CD4-positive, alpha-beta T cell treated with Interleukin-10 for 1 hour (primary cell): ENCODE measurements around the gene EIF1B.
A peak's percentile ranks its signal among the peaks of the same experiment; 100 is the strongest.

ENCODE experiments used
- DNase-seq: peaks from one replicate; pipeline ENCODE4 v3.0.0-alpha.2; 2020

Gene EIF1B

DNA sequence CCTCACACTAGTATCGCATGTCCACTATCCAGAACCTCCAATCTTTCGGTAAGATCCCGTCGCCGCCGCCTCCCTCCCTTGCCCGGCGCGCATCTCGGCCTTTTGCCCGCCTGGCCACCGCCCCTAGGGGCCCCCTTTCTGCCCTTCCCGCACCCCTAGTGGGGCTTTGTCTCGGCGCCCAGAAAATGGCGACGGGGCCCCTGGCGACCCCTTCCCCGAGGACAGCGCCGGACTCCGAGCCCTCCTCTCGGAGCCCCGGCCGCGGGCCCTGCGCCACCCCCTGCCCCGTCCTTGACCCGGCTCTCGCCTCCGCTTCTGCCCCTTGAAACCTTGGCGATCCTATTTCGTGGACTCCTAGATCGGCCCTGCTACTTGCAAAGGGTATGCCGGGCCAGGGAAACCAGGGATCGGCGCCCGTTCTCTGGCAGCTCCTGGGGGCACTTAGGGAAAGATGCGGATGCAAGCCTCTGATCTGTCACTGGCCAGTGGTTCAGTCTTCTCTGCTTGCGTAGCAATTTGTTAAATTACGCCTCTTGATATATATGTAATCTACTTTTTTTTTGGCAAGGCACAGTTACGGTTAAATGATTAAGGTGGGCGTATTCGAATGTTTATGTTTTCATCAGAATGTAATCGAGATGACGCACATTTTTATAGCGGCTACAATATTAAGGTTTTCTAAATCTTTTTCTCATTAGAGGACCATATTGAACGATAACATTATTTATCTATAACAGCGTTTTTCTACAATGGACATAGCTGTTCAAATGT lies 603 bp downstream of the EIF1B start:
- DNase-seq: peak; percentile 41

DNA sequence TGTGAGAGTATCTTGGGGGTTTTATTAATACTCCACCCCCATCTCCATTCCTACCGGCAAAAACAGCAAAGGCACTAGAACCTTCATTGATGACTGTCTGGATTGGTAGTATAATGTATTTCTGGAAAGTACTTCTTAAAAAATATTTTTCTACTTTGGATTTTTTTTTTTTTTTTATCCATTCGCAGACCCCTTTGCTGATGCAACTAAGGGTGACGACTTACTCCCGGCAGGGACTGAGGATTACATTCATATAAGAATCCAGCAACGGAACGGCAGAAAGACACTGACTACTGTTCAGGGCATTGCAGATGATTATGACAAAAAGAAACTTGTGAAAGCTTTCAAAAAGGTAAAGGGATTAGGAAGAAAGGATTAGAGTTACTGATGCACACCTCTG lies 1.2 kb downstream of the EIF1B start:
- no peak for DNase-seq

DNA sequence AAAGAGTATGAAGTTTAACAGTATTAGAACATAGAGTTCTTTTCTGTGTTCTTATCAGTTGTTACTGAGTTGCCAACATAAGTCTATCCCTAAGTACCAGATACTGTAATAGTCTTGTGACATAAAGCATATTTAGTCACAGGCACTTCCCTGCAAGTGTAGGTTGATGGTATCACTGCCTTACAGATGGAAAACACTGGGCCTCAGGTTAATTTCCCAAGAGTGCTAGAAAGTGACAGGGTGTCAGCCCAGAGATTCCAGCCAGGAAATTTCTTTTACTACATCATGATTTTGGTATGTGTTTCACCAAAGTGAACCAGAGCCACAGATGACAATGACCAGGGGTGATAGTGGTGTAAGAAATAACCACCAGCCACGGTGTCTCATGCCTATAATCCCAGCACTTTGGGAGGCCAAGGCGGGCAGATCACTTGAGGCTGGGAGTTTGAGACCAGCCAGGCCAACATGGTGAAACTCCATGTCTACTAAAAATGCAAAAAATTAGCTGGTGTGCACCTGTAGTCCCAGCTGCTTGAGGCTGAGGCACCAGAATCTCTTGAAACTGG lies 3.2 kb downstream of the EIF1B start:
- DNase-seq: no peak

DNA sequence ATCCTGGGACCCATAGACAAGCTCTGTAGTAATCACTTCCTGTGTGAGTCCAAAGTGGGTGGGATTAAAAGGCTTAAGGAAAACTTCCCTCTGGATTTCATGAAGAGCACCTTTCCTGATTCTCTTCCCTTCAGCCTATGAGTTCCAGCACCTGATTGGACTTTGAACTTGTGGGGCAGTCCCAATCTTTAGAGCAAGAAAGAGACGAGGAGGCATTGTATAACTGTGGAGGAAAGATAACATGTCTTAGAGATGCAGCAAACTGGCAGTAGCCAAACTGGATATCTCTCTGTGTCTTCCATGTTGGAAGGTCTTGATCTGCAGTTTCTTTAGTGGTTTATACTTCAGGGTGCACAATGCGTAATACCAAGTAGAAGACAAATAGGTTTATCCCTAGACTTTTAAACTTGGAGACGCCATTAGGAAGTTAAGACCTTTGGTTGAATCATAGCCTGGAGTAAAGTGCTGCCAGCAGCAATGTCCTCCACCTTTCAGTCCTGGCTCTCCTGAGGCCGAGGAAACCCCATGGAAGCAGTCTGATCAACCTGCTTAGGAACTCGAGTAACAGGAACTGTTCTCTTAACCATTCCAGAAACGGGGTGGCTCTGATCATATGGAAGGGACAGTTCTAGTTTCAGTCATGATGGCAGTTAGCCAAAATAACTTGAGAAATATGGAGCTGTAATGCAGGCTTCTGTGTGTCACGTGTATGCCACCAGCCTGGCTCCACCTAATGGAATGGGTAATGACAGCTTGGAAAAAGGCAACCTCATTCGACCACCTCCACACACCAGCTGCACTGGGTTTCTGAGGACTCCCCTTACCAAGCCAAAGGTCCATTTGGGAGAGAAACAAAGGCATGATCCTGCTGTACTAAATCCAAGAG lies 4.7 kb downstream of the EIF1B start:
- no peak for DNase-seq

DNA sequence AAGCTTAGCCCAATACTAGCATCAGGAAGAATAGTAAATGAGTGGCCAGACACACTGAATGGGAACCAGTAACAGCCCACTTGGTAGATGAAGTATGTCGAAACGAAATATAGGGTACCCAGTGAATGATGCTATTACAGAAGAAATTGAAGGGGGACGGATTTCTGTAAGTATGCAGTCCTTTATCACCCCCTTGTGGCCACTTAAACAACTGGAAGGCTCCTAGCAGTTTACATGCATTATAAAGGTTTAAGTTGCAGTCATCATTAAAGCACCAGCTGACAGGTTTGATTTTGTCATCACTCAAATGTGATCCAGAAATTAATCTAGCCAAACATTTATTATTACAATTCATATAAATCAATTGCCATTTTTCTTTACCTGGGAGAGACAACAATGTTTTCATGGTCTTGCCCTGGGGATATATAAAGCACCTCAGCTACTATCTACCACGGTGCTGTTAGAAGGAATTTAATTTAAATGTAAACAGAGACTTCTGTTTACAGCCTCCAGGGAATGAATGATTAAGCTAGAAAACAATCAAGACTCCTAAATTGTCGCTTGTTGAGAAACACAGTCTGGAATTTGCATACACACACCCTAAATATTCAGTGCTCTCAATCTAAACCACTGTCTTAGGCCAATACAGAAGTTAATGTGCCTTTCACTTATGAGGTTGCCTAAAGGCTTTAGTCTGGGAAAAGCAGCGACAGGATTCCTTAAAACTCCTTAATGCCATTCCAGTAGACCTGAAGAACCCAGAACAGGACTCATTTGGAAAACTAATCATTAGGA lies 7.8 kb downstream of the EIF1B start:
- peak; percentile 77 for DNase-seq

DNA sequence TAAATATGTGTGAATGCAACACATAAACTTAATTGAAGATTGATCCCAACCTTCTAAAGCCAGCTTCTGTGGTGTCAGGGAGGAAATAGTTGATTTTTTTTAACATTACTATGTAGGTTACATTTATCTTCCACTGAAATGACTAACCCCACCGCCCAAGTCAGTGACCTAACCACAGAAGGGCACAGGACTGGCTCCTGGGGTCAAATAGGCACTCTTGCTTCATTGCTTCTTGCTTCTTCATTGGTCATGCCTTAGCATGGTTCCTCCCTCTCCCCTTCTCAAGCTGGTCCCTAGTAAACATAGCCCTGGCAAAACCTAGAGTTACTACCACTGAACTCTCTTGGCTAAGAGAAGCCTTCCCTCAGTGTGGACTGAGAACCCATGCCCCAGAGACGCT lies 12.3 kb downstream of the EIF1B start:
- DNase-seq: no peak

DNA sequence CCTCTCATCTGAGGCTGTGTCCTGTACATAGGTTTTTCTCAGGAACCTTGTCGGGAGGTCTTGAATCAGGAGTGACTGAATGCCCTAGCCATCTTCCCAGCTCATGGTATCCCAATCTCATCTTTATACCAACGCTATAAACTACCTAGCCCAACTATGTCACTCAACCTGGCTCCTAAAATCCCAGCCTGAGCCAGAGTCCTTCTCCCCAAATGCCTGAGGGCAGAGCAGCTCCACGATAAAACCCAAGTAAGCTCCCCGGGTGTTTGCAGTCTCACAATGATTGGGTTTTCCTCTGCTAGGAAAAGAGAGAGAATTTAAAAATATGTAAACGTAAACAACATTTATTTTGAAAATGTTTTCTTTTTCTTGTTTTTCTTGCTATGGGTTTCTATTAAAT lies 14.4 kb downstream of the EIF1B start:
- DNase-seq: no peak

DNA sequence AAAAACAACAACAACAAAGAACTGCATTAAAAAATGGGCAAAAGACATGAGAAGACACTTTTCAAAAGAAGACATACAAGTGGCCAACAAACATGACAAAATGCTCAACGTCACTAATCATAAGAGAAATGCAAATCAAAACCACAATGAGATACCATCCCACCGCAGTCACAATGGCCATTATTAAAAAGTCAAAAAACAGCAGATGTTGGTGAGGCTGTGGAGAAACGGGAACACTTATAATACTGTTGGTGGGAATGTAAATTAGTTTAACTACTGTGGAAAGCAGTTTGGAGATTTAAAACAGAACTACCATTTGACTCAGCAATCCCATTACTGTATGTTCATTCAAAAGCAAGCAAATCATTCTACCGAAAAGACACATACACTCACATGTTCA lies 15.1 kb downstream of the EIF1B start:
- no peak for DNase-seq

DNA sequence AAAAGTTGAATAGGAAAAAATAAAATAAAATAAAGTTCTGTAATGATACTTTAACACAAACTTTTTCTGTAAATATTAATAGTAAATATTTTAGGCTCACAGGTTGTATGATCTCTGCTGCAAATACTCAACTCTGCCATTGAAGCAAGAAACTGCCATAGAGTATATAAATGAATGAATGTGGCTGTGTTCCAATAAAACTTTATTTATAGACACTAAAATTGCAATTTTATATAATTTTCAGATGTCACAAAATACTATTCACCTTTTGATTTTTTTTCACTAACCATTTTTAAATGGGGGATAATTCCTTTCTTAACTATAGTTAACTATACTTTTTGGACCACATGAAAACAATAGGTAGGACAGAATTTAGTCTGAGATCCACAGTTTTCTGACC lies 16.0 kb downstream of the EIF1B start:
- DNase-seq: no peak

DNA sequence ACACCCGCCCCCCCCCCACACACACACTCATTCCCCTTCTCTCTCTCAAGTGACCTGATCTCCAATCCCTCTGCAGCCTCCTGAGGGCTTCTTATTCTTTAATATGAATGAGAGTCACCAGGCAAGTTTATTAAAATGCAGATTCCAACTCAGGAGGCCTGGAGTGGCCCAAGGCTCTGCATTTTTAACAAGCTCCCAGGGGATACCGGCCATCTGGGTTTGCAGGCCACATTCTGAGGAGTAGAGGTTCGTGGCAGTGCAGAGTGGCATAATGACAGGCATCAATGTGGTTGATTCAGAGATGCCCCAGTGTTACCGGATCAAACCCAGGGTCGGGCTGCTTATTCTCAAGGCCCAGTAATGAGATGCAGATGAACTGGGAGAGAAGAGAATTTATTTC lies 18.9 kb downstream of the EIF1B start:
- DNase-seq: no peak

DNA sequence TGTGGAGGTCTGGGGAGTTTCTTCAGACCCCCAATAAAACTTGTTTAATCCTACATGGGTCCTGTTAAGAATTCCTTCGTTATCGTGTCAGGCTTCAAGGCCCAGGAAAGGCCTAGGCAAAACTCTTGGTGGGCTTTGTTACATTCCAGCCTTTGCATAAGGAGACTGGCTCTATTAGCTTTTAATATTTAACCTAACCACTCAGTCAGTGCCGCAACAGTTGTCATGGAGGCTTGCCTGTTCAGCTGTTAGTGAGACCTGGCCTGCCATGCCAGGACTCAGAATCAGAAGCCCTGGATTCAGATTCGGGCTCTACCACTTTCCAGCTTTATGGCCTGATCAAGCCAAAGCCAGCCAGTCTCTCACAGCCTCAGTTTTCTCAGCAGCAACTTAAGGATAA lies 19.6 kb downstream of the EIF1B start:
- no peak for DNase-seq

DNA sequence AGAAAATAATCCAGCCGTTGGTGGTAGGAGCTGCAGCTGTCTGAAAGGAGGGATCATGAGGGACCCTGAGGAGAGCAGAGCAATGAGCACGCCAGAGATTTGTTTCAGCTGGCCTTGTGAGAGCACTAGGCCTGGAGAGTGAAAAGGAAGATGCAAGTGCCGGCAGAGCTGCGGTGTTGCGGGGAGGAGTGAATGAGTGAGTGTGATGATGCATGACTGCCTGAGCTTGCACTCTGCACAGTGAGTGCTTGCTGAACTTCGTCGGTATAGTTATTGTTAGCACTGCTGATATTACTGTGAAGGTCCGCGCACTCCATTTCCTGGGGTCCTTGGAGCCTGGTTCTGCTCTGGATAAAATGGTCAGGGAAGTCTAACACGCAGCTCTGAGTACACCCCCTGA lies 23.2 kb downstream of the EIF1B start:
- DNase-seq: no peak

DNA sequence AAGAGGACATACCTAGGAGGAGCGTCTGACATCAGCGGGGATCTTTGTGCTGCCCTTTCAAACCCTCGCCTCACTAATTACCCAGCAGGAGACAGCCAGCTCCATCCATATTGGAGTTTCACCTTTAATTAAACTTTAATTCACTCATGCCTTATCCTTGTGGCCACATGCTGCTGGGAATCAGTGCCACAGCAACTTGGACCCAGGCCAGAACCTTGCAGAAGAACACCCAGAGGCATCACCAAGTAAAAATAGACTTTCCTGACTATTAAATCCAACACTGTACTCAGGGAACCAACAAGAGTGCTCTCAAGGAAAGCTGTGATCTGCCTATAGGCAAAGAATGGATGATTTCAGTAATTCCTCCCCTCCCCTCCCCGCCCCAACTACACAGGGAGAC lies 23.9 kb downstream of the EIF1B start:
- no peak for DNase-seq

DNA sequence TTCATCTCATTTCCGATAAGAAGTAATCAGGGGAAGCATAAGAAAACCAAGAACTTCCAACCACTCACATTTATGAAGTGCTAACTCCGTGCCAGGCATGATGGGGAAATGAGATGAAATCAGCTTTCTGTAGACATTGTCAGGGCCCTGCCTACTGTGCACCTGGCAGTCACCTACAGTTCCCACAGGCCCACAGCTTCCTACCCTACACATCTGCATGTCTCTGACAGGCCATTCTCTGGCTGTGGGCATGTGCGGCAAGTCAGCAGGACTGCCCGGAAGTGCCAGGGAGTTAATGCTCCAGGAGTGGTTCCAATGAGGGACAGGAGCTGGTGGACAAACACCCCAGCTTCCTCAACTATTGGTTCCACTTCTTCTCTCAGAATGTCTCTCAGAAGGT lies 24.3 kb downstream of the EIF1B start:
- no peak for DNase-seq

DNA sequence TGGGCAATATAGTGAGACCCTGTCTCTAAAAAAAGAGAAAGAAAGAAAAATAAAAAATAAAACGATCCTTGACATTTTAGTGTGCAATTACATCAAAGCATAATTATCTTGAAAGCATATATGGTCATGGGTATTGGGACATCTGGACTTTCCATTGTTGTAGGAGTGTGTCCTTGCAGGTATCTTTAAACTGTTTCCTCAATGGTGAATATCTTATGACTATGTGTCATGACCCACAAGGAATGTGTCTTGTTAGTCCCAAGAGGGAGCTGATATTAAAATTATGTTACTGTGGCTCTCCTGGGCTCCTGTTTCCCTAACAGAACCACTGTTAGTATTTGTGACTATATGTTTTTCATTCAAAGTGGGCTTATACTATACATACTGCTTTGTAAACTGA lies 26.6 kb downstream of the EIF1B start:
- DNase-seq: no peak

DNA sequence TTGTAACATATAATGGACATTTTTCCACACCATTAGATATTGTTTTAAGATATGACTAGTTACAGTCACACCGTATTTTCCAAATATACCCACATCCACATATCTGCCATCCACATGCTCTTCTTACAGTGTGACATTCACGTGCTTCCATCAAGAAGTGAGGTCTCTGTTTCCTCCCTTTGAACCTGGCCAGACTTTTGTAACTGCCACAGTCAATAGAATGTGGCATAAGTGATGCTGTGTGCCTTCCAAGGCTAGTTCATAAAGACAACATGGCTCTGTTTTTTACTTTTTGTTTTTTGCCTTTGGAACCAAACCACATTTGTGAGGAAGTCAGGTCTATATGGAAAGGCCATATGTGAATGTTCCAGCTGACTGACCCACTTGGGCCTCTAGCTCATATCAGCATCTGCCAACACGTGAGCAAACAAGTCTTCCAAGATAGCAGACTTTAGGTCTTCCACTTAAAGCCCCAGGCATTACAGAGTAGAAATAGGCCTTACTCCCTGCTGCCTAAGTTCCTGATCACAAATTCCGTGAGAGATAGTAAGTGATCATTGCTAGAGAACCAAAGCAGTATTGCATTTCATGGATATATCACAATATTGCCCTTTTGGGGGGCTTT lies 27.1 kb downstream of the EIF1B start:
- DNase-seq: no peak

DNA sequence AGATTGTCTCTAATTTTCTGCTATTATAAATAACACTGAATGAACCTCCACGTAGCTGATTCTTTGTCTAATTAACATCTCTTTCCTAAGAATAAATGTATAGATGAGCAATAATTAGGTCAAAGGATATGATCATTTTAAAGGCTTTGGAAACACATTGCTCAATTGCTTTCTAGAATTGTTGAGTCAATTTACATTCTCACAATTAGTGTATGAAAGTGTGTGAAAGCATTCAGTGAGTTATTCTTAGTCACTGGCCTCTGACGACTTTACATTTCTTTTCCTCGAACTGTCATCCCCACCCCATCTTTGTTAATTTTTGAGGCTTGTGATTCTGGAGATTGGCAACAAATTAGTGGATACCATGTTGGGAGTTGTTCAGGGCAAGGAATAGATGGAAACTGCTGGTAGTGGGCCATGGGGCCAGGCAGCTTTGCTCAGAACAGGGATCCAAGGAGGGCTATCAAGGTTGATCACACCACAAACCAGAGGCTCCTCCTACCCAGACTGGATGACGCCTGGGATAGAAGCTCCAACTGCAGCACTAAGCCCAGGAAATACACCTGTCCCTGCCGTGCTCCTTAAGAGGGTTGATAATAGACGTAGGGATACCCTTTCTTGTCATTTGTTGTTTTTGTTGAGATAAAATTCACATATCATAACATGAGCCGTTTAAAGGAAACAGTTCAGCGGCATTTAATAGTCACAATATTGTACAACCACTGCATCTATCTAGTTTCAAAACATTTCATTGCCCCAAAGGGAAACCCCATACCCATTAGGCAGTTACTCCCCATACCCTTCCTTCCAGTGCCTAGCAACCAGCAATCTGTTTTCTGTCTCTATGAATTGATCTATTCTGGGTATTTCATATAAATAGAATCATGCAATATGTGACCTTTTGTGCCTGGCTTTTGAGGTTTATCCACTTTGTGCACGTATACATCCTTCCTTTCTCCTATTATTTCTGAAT lies 27.9 kb downstream of the EIF1B start:
- DNase-seq: no peak

DNA sequence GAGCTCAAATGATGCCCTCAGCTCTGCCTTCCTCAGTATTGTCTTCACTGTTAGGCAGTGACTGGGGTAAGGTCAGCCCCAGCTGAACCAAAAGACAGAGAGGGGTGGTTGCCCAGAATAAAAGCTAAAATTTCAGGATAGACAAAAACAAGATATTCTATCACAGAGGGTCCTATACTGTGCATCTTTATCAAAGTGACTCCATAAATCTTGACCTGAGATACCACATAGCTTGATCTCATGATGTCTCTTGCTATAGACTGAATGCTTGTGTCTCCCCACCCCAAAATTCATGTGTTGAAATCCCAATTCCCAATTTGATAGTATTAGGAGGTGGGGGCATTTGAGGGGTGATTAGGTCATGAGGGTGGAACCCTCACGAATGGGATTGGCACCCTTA lies 30.4 kb downstream of the EIF1B start:
- DNase-seq: no peak

DNA sequence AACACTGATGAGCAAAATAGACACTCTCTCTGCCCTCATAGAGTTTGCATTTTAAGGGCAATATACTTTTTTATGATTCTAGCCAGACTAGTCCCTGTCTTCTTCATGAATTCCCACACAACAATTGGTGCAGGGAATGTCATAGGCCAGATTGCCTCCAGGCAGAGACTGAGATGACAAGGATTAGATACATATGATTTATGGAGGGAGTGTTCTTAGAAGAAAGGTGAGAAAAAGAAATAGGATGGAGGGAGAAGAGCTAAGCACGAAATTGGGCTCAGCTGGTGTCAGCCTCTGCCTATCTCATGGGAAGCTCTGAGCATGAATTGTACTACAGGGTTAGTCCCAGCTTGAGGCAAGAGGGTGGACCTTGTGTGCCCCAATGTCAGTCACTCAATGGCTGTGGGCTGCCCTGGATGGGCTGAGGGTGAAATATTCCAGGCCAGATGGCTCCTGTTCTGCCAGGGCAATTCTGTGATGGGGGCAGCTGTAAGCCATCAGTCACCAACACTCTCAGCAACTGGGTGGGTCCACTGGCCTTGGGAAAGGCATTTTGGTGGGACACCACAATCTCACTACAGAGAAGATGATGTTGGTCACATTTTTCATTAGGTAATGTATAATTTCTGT lies 31.1 kb downstream of the EIF1B start:
- no peak for DNase-seq

DNA sequence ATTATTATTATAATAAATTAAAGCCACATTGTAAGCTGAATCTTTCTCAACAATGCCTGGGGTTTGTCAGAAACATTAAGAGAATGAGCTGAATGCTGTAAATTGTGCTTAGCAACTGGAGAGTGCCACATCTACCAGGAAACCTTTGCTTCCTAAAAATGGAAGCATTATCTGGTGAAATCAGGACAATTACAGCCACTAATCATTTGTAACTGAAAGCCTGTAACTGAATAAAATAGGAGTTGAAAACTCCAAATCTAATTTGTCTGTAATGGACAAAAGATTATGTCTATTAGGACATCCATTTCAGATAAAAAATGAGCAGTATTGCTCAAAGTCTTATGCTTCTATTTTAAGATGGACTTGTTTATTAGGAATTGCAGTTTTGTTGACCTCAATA lies 32.2 kb downstream of the EIF1B start:
- no peak for DNase-seq

DNA sequence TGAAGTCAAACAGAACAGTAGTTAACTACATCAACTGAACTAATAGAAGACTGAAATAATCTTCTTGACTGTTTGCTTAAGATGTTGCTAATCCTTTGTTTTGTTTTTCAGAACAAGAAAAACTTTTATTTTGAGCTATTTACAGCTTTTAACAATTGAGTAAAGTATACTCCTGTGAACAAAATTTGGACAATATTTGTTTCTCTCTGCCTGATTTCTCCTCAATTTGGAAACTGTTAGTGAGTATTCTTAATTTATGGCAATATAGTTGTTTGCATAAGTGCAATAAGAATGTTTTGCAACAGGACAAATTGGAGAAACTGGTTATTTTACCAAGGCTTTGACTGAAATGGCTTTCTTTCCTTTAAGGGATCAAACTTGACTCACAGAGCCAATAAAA lies 41.0 kb downstream of the EIF1B start:
- DNase-seq: no peak
